Measurements from ENCODE around the gene TNK1.

Gene TNK1

DNA sequence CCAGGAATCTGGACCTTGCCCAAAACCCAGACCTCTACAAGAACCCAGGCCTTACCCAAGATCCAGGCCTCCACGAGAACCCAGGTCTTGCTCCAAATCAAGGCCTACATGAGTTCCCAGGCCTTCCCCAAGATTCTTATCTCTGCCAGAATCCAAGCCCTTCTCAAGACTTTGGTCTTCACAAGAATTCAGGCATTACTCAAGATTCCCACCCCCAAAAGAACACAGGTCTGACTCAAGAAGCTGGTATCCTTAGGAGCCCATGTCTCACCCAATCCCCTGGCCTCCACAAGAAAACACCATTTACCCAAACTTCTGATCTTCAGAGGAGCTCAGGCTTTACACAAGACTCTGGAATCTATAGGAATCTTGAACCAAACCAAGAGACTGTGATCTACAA lies 50.3 kb downstream of the TNK1 start:
- in situ Hi-C loops (cut with MboI; ENCODE audit: low sequenced_read_pairs) = no loop called here

DNA sequence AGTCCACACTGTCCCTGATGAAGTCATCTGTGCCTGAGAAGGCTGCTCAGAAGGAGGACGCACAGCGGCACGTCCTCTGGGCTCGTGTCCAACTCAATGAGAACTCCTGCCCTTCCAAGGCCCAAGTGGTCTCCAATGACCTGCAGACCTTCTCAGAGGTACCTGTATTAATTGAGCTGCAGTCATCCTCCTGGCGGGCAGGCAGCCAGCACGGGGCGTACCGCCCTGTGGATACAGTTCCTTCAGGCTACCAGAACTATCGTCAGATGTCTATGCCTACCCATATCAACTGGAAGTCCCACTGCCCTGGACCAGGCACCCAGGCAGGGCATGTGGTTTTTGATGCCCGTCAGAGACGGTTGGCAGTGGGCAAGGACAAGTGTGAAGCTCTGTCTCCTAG lies 51.4 kb downstream of the TNK1 start:
- in situ Hi-C loops (cut with MboI; ENCODE audit: low sequenced_read_pairs) = no loop called here

DNA sequence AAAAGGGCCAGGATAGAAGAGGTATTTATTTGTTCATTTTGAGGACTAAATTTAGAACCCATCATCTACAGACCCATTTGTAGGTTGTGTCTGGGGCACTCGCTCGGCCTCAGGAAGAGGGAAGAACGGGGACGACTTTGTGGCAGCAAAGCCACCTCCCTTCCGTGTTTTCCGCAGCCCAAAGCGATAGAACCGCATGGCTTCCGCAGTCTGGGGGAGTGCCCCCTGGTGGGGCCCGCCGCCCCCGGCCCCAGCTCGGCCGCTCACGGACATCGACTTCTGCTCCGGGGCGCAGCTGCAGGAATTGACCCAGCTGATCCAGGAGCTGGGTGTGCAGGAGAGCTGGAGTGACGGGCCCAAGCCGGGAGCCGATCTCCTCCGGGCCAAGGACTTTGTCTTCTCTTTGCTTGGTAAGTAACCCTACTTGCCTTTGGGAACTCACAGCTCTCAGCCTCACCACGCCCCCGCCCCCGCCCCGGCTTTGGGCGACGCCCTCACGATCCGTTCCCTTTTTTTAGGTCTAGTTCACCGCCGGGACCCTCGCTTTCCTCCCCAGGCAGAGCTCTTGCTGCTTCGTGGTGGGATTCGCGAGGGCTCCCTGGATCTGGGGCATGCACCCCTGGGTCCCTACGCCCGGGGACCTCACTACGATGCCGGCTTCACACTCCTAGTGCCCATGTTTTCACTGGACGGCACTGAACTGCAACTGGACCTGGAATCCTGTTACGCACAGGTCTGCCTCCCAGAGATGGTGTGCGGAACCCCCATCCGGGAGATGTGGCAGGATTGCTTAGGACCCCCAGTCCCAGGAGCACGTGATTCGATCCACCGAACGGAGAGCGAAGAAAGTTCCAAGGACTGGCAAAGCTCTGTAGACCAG lies 55.0 kb downstream of the TNK1 start:
- in situ Hi-C loops (cut with MboI; ENCODE audit: low sequenced_read_pairs) = no loop called here

DNA sequence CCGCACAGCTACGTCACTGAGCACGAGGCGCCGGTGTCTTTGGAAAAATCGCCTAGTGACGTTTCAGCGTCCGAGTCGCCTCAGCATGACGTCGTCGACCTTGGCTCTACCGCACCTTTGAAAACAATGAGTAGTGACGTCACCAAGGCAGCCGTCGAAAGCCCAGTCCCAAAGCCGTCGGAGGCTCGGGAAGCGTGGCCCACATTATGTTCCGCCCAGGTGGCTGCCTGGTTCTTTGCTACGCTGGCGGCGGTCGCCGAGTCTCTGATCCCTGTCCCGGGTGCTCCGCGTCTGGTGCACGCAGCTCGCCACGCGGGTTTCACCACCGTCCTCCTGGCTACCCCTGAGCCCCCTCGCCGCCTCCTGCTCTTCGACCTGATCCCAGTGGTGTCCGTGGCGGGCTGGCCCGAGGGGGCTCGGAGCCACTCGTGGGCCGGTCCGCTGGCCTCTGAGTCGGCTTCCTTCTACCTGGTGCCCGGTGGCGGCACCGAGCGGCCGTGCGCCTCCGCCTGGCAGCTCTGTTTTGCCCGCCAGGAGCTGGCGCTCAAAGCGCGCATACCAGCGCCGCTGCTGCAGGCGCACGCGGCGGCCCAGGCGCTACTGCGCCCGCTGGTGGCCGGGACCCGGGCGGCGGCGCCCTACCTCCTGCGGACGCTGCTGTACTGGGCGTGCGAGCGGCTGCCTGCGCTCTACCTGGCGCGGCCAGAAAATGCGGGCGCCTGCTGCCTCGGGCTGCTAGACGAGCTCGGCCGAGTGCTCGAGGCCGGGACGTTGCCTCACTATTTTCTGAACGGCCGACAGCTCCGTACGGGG lies 55.9 kb downstream of the TNK1 start:
- in situ Hi-C loops (cut with MboI; ENCODE audit: low sequenced_read_pairs) = no loop called here

DNA sequence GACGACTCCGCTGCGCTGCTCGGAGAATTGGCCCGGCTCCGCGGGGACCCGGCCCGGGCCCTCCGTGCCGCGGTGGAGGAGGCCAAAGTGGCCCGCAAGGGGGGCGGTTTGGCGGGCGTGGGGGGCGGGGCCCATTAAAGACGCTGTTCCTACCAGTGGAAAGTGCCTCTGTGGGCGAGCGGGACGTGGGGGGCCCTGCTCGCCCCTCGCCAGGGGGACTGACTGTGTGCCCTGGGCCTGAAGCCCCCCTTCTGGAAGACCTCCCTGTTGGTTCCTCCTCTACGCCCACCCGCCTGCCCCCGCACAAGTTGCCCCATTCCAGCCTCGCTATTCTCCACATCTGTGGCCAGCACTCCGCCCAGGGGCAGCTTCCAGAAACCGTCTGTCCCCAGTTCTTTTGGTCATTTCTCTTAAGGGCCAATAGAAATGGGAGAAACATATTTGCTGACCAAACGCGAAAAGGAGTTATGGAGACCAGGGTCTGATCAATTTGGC lies 56.5 kb downstream of the TNK1 start:
- in situ Hi-C loops (cut with MboI; ENCODE audit: low sequenced_read_pairs) = no loop called here

DNA sequence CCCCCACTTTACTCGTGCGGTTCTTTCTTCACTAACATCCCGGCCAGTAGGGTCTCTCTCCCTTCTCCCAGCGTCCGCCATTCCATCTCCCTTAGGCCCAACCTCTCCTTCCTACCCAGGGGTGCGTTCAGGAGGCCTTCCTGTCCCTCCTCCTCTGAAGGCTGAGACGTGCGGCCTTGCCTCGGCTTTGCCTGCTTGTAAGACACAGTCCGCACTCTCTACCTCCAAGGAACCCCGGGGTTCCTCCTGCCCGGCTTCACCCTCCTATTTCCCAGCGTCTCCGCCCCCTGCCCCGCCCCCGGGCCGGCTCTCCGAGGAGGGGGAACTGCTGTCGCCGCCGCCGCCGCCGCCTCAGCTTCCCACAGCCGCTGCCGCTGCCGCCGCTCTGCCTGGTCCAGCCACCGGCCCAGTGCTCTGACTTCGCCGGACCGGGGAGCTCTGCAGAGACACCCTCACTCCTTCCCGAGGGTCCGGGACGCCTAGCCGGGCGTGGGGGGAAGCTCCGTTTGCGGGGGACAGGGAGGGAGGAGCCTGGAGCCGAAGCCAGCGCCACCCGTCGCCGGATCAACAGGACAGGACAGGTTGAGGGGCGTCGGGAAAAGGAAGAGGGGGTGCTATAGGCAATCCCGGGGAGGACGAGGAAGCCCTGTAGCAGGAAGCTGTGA lies 57.2 kb downstream of the TNK1 start:
- in situ Hi-C loops (cut with MboI; ENCODE audit: low sequenced_read_pairs) = no loop called here

DNA sequence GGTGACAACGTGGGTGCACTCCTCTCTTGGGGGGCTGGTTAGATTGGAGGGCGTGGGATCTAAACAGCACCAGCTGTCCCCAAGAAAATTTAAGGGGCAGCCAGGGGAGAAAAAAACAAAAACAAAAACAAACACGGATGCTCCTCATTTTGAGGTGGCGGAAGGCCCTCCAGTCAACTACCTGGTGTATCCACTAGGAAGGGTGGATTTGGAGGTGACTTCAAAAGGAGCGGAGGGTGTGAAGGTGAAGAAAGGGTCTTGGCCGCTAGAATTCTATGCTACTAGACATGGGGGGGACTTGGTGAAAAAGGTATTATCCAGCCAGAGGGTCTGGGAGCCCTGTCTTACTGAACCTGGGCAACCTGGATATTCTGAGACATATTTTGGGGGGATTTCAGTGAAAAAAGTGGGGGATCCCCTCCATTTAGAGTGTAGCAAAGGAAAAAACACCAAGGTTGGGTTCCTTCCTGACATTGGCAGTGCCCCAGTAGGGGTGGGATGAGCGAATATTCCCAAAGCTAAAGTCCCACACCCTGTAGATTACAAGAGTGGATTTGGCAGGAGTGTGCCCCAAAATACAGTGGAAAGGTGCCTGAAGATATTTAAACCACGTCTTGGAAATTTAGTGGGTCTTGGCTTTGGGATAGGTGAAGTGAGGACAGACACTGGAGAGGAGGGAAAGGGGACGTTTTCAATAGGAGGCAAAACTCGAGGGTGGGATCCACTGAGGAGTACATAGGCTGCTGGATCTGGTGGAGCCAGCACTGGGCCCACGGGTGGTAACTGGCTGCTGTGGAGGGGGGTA lies 58.0 kb downstream of the TNK1 start:
- in situ Hi-C loops (cut with MboI; ENCODE audit: low sequenced_read_pairs) = no loop called here

Measured in hTERT RPE-1 (cell line).